Large intestine (tissue), 3 donors: Measurements from ENCODE around the gene PPARA. TPM values are rescaled to one million over a fixed set of nuclear protein-coding genes. Genes with fewer than 3 reads are reported as not detected.

ENCODE experiments used
- DNase-seq, 2 donors: peaks; one replicate each; pipeline versions ENCODE4 v3.0.0 to v3.0.0-alpha.2; 2013
- H3K27ac ChIP-seq: one replicate; pipeline ENCODE4 v1.5.1; 2013; ENCODE audit warnings: low read length
- H3K27me3 ChIP-seq: 2 replicates; pipeline ENCODE4 v1.6.1; 2013; ENCODE audit warnings: low read length; ENCODE audit not compliant: control insufficient read depth, insufficient read depth
- H3K36me3 ChIP-seq: 2 replicates; pipeline ENCODE4 v1.6.1; 2013; ENCODE audit warnings: low read length; ENCODE audit not compliant: control insufficient read depth, insufficient read depth
- H3K4me1 ChIP-seq: one replicate; pipeline ENCODE4 v1.6.1; 2013; ENCODE audit warnings: low read length; ENCODE audit not compliant: control insufficient read depth, insufficient read depth
- H3K4me3 ChIP-seq: one replicate; pipeline ENCODE4 v1.5.1; 2013; ENCODE audit warnings: low read length
- H3K9me3 ChIP-seq: one replicate; pipeline ENCODE4 v1.6.1; 2013; ENCODE audit warnings: mild to moderate bottlenecking, low read depth, low read length, moderate library complexity; ENCODE audit not compliant: control insufficient read depth
- WGBS: methylation state at CpG from one replicate; pipeline ENCODE4 v1.1.5; 2013; ENCODE audit warnings: low lambda C conversion rate; ENCODE audit not compliant: insufficient coverage; 5-methylcytosine and 5-hydroxymethylcytosine counted together
- polyA plus RNA-seq: library from polyadenylated mRNA; unstranded; fragments of 120-200 nt; gene quantifications from one replicate; pipeline ENCODE4 v1.2.1, GENCODE V29; 2013

PPARA gene
- polyA plus RNA-seq, 1 donor, result 46.6 TPM

- Histone ChIP-seq H3K4me3 (no peak overlapping the region), H3K27me3 (no peaks in the 10 kb centered on the region), H3K9me3 (no peaks in the 10 kb centered on the region), H3K27ac (no peak overlapping the region), H3K4me1 (peaks cover 36% of the 10 kb centered on the region), H3K36me3 (peaks cover 39% of the 10 kb centered on the region)
- WGBS, result no CpG with 5 or more reads among the region's 7 CpGs
- no peak for DNase-seq
These were observed 8.0 kb downstream of the PPARA start for GRCh38 chr22:46158283-46158682.

GRCh38 chr22:46159212-46159611, 8.9 kb downstream of the PPARA start:
- H3K4me3 ChIP-seq, result no peak overlapping the region
- H3K27me3 ChIP-seq, result no peaks in the 10 kb centered on the region
- 92% methylated on average over 2 of the region's 7 CpGs for WGBS
- peaks cover 34% of the 10 kb centered on the region for H3K36me3 ChIP-seq
- no peak overlapping the region for H3K27ac ChIP-seq
- no peak for DNase-seq
- no peaks in the 10 kb centered on the region for H3K9me3 ChIP-seq
- H3K4me1 ChIP-seq, result peaks cover 40% of the 10 kb centered on the region

- H3K36me3 ChIP-seq, result peaks cover 30% of the 10 kb centered on the region
- WGBS, result no CpG with 5 or more reads among the region's 10 CpGs
- no peaks in the 10 kb centered on the region for H3K9me3 ChIP-seq
- no peak for DNase-seq
- no peak overlapping the region for H3K27ac ChIP-seq
- no peak overlapping the region for H3K4me3 ChIP-seq
- H3K27me3 ChIP-seq, result no peaks in the 10 kb centered on the region
- peaks cover 40% of the 10 kb centered on the region for H3K4me1 ChIP-seq
These were observed 9.5 kb downstream of the PPARA start for GRCh38 chr22:46159777-46160176.

- no peak overlapping the region for H3K4me3 ChIP-seq
- no peaks in the 10 kb centered on the region for H3K27me3 ChIP-seq
- peaks cover 40% of the 10 kb centered on the region for H3K4me1 ChIP-seq
- no CpG with 5 or more reads among the region's 10 CpGs for WGBS
- no peaks in the 10 kb centered on the region for H3K9me3 ChIP-seq
- peak; percentile 21 to 51 for DNase-seq
- H3K36me3 ChIP-seq, result peaks cover 20% of the 10 kb centered on the region
- peak overlapping the region; percentile 73 for H3K27ac ChIP-seq
These were observed 12.0 kb downstream of the PPARA start for GRCh38 chr22:46162285-46162684.

- peaks cover 19% of the 10 kb centered on the region for H3K36me3 ChIP-seq
- no CpG with 5 or more reads among the region's 17 CpGs for WGBS
- H3K27ac ChIP-seq, result peak overlapping the region; percentile 73
- H3K27me3 ChIP-seq, result no peaks in the 10 kb centered on the region
- DNase-seq, result peak; percentile 48 to 74
- peaks cover 40% of the 10 kb centered on the region for H3K4me1 ChIP-seq
- H3K9me3 ChIP-seq, result no peaks in the 10 kb centered on the region
- H3K4me3 ChIP-seq, result no peak overlapping the region
These were observed 12.6 kb downstream of the PPARA start for GRCh38 chr22:46162771-46163556.

GRCh38 chr22:46163557-46163888, 13.2 kb downstream of the PPARA start:
- peak overlapping the region; percentile 73 for H3K27ac ChIP-seq
- no peaks in the 10 kb centered on the region for H3K27me3 ChIP-seq
- WGBS, result no CpG with 5 or more reads among the region's 11 CpGs
- peaks cover 19% of the 10 kb centered on the region for H3K36me3 ChIP-seq
- H3K9me3 ChIP-seq, result no peaks in the 10 kb centered on the region
- no peak overlapping the region for H3K4me3 ChIP-seq
- DNase-seq, result no peak
- H3K4me1 ChIP-seq, result peaks cover 40% of the 10 kb centered on the region

- H3K4me3 ChIP-seq, result no peak overlapping the region
- H3K4me1 ChIP-seq, result peaks cover 27% of the 10 kb centered on the region
- DNase-seq, result no peak
- H3K9me3 ChIP-seq, result peaks cover 8% of the 10 kb centered on the region
- H3K36me3 ChIP-seq, result peaks cover 6% of the 10 kb centered on the region
- WGBS, result no CpG with 5 or more reads among the region's 3 CpGs
- no peaks in the 10 kb centered on the region for H3K27me3 ChIP-seq
- H3K27ac ChIP-seq, result no peak overlapping the region
These were observed 15.7 kb downstream of the PPARA start for GRCh38 chr22:46165977-46166376.

GRCh38 chr22:46169628-46170027, 19.3 kb downstream of the PPARA start:
- WGBS, result no CpG with 5 or more reads among the region's 1 CpG
- H3K27ac ChIP-seq, result no peak overlapping the region

GRCh38 chr22:46171940-46172339, 21.6 kb downstream of the PPARA start:
- no peak overlapping the region for H3K4me3 ChIP-seq
- 80% methylated on average over 1 of the region's 8 CpGs for whole genome bisulfite sequencing
- no peak for DNase-seq

More at GRCh38 chr22:46169628-46170027, 19.3 kb downstream of the PPARA start:
- no peak for DNase-seq
- Histone ChIP-seq H3K4me3 (no peak overlapping the region), H3K4me1 (peaks cover 12% of the 10 kb centered on the region), H3K9me3 (peaks cover 8% of the 10 kb centered on the region), H3K36me3 (peaks cover 2% of the 10 kb centered on the region), H3K27me3 (no peaks in the 10 kb centered on the region)

GRCh38 chr22:46172522-46173110, 22.3 kb downstream of the PPARA start:
- no peak for DNase-seq
- peak overlapping the region; percentile 3 for H3K27ac ChIP-seq
- H3K4me1 ChIP-seq, result peaks cover 12% of the 10 kb centered on the region
- WGBS, result 90% methylated on average over 3 of the region's 11 CpGs
- H3K9me3 ChIP-seq, result peaks cover 14% of the 10 kb centered on the region
- no peaks in the 10 kb centered on the region for H3K27me3 ChIP-seq
- H3K36me3 ChIP-seq, result peaks cover 16% of the 10 kb centered on the region
- H3K4me3 ChIP-seq, result no peak overlapping the region

More at GRCh38 chr22:46171940-46172339, 21.6 kb downstream of the PPARA start:
- Histone ChIP-seq H3K9me3 (peaks cover 14% of the 10 kb centered on the region), H3K36me3 (peaks cover 11% of the 10 kb centered on the region), H3K27ac (peak overlapping the region; percentile 77), H3K27me3 (no peaks in the 10 kb centered on the region), H3K4me1 (peaks cover 12% of the 10 kb centered on the region)
